Measurements from ENCODE around the gene DEGS2. TPM values are rescaled to one million over a fixed set of nuclear protein-coding genes. Genes with fewer than 3 reads are reported as not detected.

DEGS2 gene
- total and polyA plus RNA-seq, 2 experiments from 2014 or later, result 0.63 to 2.2 TPM

GRCh38 chr14:100147181-100147631, 12.2 kb downstream of the DEGS2 start:
- Histone ChIP-seq H3K4me1 (ENCODE audit: insufficient read depth) (no peaks in the 10 kb centered on the region), H3F3A (replicated peaks; ENCODE audit: low read depth) (no peaks in the 10 kb centered on the region), H3K27me3 (ENCODE audit: insufficient read depth) (no peaks in the 10 kb centered on the region), H3K79me2 (replicated peaks; ENCODE audit: insufficient read depth) (no peaks in the 10 kb centered on the region), H3K9me2 (ENCODE audit: insufficient read depth) (no peaks in the 10 kb centered on the region), H2AFZ (no peak overlapping the region), H3K4me2 (no peak overlapping the region), H3K36me3 (ENCODE audit: insufficient read depth) (no peaks in the 10 kb centered on the region), H3K27ac (ENCODE audit: low read depth) (no peak overlapping the region), H4K20me1 (replicated peaks; ENCODE audit: insufficient read depth) (no peaks in the 10 kb centered on the region), H3K4me3 (no peak overlapping the region)
- Mint-ChIP-seq H3K27ac (no peak overlapping the region), H3K9me3 (no peaks in the 10 kb centered on the region), H3K4me1 (peaks cover 7% of the 10 kb centered on the region), H3K36me3 (ENCODE audit: low read depth) (no peaks in the 10 kb centered on the region; the same call in 2 of the 3 replicates), H3K27me3 (ENCODE audit: insufficient read depth, low read depth, poor library complexity) (peaks cover 8% of the 10 kb centered on the region), H3K4me3 (no peak overlapping the region)
- TF ChIP-seq, protein P1, sequence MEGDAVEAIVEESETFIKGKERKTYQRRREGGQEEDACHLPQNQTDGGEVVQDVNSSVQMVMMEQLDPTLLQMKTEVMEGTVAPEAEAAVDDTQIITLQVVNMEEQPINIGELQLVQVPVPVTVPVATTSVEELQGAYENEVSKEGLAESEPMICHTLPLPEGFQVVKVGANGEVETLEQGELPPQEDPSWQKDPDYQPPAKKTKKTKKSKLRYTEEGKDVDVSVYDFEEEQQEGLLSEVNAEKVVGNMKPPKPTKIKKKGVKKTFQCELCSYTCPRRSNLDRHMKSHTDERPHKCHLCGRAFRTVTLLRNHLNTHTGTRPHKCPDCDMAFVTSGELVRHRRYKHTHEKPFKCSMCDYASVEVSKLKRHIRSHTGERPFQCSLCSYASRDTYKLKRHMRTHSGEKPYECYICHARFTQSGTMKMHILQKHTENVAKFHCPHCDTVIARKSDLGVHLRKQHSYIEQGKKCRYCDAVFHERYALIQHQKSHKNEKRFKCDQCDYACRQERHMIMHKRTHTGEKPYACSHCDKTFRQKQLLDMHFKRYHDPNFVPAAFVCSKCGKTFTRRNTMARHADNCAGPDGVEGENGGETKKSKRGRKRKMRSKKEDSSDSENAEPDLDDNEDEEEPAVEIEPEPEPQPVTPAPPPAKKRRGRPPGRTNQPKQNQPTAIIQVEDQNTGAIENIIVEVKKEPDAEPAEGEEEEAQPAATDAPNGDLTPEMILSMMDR (conservative IDR thresholded peaks at IDR 0.05; ENCODE audit: low read depth in 2 of 2), result no peak
- TF ChIP-seq POLR2AphosphoS5 (IDR thresholded peaks at IDR 0.05; ENCODE audit: low read depth), result no peak
- TF ChIP-seq, protein P2, sequence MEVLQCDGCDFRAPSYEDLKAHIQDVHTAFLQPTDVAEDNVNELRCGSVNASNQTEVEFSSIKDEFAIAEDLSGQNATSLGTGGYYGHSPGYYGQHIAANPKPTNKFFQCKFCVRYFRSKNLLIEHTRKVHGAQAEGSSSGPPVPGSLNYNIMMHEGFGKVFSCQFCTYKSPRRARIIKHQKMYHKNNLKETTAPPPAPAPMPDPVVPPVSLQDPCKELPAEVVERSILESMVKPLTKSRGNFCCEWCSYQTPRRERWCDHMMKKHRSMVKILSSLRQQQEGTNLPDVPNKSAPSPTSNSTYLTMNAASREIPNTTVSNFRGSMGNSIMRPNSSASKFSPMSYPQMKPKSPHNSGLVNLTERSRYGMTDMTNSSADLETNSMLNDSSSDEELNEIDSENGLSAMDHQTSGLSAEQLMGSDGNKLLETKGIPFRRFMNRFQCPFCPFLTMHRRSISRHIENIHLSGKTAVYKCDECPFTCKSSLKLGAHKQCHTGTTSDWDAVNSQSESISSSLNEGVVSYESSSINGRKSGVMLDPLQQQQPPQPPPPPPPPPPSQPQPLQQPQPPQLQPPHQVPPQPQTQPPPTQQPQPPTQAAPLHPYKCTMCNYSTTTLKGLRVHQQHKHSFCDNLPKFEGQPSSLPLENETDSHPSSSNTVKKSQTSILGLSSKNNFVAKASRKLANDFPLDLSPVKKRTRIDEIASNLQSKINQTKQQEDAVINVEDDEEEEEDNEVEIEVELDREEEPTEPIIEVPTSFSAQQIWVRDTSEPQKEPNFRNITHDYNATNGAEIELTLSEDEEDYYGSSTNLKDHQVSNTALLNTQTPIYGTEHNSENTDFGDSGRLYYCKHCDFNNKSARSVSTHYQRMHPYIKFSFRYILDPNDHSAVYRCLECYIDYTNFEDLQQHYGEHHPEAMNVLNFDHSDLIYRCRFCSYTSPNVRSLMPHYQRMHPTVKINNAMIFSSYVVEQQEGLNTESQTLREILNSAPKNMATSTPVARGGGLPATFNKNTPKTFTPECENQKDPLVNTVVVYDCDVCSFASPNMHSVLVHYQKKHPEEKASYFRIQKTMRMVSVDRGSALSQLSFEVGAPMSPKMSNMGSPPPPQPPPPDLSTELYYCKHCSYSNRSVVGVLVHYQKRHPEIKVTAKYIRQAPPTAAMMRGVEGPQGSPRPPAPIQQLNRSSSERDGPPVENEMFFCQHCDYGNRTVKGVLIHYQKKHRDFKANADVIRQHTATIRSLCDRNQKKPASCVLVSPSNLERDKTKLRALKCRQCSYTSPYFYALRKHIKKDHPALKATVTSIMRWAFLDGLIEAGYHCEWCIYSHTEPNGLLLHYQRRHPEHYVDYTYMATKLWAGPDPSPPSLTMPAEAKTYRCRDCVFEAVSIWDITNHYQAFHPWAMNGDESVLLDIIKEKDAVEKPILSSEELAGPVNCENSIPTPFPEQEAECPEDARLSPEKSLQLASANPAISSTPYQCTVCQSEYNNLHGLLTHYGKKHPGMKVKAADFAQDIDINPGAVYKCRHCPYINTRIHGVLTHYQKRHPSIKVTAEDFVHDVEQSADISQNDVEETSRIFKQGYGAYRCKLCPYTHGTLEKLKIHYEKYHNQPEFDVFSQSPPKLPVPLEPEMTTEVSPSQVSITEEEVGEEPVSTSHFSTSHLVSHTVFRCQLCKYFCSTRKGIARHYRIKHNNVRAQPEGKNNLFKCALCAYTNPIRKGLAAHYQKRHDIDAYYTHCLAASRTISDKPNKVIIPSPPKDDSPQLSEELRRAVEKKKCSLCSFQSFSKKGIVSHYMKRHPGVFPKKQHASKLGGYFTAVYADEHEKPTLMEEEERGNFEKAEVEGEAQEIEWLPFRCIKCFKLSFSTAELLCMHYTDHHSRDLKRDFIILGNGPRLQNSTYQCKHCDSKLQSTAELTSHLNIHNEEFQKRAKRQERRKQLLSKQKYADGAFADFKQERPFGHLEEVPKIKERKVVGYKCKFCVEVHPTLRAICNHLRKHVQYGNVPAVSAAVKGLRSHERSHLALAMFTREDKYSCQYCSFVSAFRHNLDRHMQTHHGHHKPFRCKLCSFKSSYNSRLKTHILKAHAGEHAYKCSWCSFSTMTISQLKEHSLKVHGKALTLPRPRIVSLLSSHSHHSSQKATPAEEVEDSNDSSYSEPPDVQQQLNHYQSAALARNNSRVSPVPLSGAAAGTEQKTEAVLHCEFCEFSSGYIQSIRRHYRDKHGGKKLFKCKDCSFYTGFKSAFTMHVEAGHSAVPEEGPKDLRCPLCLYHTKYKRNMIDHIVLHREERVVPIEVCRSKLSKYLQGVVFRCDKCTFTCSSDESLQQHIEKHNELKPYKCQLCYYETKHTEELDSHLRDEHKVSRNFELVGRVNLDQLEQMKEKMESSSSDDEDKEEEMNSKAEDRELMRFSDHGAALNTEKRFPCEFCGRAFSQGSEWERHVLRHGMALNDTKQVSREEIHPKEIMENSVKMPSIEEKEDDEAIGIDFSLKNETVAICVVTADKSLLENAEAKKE (CRISPR knock-in tag; IDR thresholded peaks at IDR 0.05), result no peak
- DNase-seq (ENCODE audit: low spot score), result no peak
- no peak for ATAC-seq

DNA sequence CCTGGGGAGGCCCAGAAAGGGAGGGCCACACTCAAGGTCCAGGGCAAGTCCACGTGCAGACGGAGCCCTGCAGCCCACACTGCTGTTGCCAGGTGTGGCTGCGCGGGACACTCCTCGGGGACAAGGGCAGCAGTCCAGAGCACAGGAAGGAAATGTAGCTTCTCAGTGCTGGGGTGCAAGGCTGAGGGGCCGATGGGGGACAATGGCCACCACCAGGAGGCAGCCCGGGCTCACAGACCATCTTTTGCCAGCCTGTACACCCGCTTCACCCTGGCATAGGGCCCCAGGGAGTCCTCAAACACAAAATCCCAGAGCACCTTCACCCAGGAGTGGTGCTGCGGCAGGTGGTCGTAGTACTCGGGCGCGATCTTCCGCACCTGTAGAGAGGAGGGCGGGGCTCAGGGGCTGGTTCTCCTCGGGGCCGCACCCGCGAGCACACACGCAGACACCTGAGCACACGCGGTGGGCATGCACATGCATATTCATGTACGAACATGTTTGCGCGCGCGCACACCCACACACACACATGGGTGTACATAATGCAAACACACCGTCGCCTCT, 12.8 kb downstream of the DEGS2 start:
- peaks cover 7% of the 10 kb centered on the region for H3K4me1 Mint-ChIP-seq
- DNase-seq (ENCODE audit: low spot score), result no peak
- no peaks in the 10 kb centered on the region for H3K9me3 Mint-ChIP-seq
- TF ChIP-seq, protein P1 (conservative IDR thresholded peaks at IDR 0.05; ENCODE audit: low read depth in 2 of 2), result peak in 1 of 2 experiments; percentile 44; a peak in 2 of 4 replicates
- TF ChIP-seq JUNB (IDR thresholded peaks at IDR 0.05; ENCODE audit: unreplicated experiment), result no peak
- no peak for TF ChIP-seq NANOG (IDR thresholded peaks at IDR 0.05; ENCODE audit: borderline replicate concordance)
- no peak for ATAC-seq
- Histone ChIP-seq H3K79me2 (replicated peaks; ENCODE audit: insufficient read depth) (no peaks in the 10 kb centered on the region), H3K4me3 (no peak overlapping the region), H4K20me1 (replicated peaks; ENCODE audit: insufficient read depth) (no peaks in the 10 kb centered on the region), H2AFZ (no peak overlapping the region), H3K27ac (ENCODE audit: low read depth) (no peak overlapping the region), H3K36me3 (ENCODE audit: insufficient read depth) (no peaks in the 10 kb centered on the region), H3K4me2 (no peak overlapping the region), H3K9me2 (ENCODE audit: insufficient read depth) (no peaks in the 10 kb centered on the region), H3K27me3 (ENCODE audit: insufficient read depth) (no peaks in the 10 kb centered on the region), H3K4me1 (ENCODE audit: insufficient read depth) (no peaks in the 10 kb centered on the region), H3F3A (replicated peaks; ENCODE audit: low read depth) (no peaks in the 10 kb centered on the region)
- H3K36me3 Mint-ChIP-seq (ENCODE audit: low read depth), result no peaks in the 10 kb centered on the region; the same call in 2 of the 3 replicates
- peaks cover 8% of the 10 kb centered on the region for H3K27me3 Mint-ChIP-seq (ENCODE audit: insufficient read depth, low read depth, poor library complexity)
- H3K4me3 Mint-ChIP-seq, result no peak overlapping the region
- no peak overlapping the region for H3K27ac Mint-ChIP-seq
